OCI-LY1 (cell line): ENCODE measurements around the gene KCNB1.

ENCODE experiments used
- EZH2 ChIP-seq: fragments of 200-600 bp; sonication (generic), shearing (Covaris generic); IDR thresholded peaks from 2 replicates; pipeline ENCODE4 v1.8.0; 2017; ENCODE audit warnings: borderline replicate concordance, mixed run types, mild to moderate bottlenecking, antibody characterized with exemption, low read length, moderate library complexity, mixed read lengths
- TF ChIP-seq, protein P1 (sequence below): fragments of 200-600 bp; sonication (generic), shearing (Covaris generic); IDR thresholded peaks from 2 replicates; pipeline ENCODE4 v1.5.1; 2017; ENCODE audit warnings: mild to moderate bottlenecking, antibody characterized with exemption, low read length, moderate library complexity, mixed read lengths

GRCh38 chr20:49336786-49337185, 145.7 kb downstream of the KCNB1 start:
- TF ChIP-seq, protein P1, sequence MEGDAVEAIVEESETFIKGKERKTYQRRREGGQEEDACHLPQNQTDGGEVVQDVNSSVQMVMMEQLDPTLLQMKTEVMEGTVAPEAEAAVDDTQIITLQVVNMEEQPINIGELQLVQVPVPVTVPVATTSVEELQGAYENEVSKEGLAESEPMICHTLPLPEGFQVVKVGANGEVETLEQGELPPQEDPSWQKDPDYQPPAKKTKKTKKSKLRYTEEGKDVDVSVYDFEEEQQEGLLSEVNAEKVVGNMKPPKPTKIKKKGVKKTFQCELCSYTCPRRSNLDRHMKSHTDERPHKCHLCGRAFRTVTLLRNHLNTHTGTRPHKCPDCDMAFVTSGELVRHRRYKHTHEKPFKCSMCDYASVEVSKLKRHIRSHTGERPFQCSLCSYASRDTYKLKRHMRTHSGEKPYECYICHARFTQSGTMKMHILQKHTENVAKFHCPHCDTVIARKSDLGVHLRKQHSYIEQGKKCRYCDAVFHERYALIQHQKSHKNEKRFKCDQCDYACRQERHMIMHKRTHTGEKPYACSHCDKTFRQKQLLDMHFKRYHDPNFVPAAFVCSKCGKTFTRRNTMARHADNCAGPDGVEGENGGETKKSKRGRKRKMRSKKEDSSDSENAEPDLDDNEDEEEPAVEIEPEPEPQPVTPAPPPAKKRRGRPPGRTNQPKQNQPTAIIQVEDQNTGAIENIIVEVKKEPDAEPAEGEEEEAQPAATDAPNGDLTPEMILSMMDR = no peak
- no peak for TF ChIP-seq EZH2
